Epithelial cell of prostate (primary cell): ENCODE measurements around the gene KIRREL1.

ENCODE experiments used
- DNase-seq: peaks from one replicate; pipeline ENCODE4 v3.0.0-alpha.2; 2011; ENCODE audit warnings: low read depth, low spot score
- H3K27ac ChIP-seq: fragments of 450-650 bp; 2 replicates; pipeline ENCODE4 v1.5.1; 2017; ENCODE audit warnings: mild to moderate bottlenecking

KIRREL1 gene

DNA sequence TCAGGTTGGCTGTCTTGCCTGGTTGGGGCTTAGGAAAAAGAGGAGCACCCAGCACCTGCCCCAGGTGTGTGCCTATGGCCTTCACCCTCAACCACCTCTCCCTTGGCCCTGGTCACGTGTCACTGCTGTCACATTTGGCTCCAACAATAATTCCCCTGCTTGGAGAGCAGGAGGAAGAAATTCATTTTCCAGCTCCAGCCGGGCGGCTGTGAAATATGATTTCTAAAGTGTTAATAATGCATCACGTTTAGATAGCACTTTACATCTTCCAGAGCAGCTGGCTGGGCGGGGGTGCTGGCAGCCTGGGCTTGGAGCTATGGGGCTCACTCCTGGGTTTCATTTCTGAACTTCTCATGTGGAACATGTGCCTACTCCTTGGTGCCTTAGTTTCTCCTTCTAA lies 63.1 kb downstream of the KIRREL1 start:
- DNase-seq = no peak
- H3K27ac ChIP-seq = no peak overlapping the region

DNA sequence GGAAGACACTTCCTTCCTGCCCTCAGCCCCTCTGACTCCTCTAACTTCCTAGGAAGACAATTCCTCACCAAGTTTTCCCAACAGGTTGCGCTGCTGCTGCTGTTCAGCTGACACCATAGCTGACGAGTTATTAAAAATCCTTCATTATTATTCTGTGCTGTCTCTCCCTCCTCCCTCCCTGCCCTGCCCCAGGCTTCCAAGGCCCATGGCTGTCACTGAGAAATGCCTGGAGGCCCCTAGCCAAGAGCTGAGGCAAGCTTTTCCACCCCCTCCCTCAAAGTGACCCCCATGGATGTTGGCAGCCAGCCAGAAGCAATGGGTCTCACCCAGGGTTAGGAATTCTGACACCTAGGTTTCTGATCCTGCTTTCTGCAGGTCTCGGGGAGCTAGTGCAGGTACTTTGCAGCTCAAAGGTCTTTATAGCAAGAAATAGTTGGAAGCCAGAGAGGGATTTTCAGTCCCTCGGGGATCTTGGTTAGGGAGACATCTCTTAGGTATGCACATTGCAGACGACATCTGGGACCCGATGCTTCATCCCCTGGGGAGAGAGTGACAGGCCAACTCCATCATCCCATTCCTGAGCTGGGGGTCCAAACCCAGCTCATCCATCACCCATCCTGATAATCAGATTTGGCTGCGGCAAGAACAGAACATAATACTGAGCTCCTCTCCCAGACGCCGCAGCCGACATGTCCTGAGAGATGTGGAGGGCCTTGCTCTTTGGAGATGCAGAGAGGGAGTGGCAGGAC lies 65.0 kb downstream of the KIRREL1 start:
- no peak overlapping the region for H3K27ac ChIP-seq
- DNase-seq = no peak

DNA sequence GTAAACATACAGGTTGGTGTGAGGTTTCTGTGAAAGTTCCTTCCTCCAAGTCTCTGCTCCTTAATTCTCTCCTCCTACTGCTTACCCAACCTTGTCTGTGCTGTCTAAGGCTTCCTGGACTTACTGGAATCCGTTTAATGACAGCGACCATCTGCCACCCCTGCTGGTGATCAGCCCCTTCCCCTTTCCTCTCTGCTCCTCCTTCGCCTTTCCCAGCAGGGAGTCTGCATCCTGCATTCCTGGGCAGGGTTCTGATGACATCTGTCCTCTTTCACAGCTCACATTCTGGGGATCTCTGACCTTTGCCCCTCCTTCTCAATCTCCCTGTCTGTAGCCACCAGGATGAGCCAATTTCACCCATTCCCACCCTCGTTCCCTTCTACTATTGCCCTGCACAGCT lies 66.5 kb downstream of the KIRREL1 start:
- no peak for DNase-seq
- no peak overlapping the region for H3K27ac ChIP-seq

DNA sequence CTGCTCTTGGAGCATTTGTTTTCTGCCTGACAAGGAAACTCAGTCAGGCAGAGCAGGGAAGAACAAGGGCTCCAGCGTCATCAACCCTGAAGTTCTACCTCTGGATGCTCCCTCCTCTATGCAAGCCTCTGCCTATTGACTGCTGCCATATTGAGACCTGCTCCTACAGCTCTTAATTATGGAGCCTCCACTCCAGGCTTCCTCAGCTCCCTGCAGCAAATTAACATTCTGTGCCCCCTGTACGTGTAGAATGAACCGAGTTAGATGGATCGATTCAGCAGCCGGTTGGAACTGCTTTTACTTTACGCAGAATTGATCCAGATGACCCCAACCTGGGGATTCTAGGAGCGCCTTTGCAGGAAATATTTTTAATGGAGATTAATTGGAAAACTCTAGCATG lies 68.7 kb downstream of the KIRREL1 start:
- no peak overlapping the region for H3K27ac ChIP-seq
- DNase-seq = no peak

DNA sequence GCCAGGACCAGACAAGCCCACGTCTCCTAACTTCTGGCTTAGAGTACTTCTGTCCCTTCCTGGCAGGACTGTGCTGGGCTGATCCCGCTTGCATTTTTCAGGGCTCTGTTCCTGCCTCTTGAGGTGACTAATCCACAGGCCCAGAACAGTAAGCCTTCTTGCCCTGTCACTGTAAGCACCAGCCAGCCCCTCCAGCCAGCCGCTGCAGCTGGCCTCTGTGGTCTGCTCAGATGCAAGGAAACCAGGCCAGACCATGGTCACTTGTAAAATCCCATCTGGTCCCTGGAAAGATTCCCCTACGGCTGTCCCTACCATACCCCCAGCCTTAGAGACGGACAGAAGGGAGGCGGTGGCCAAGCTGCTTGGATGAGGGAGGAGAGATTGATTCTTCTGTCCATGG lies 74.2 kb downstream of the KIRREL1 start:
- no peak overlapping the region for H3K27ac ChIP-seq
- no peak for DNase-seq

DNA sequence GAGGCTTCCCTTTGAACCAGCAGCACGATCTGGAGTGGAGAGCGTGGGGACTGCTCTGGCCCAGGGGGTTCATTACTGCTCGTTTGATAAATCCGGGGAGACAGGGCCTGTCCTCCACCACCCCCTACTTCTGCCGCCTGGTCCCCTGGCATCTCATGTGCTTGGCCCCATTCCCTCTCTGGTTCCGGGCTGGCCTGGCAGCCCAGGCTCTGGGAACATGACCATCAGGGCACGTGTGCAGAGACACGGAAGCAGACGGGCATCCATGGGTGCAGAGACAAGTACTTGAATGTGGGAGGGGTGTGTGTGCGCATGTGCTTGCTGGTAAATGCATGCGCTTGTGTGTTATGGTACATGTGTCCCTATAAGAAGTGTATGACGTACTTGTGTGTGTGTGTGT lies 75.5 kb downstream of the KIRREL1 start:
- no peak overlapping the region for H3K27ac ChIP-seq
- no peak for DNase-seq

DNA sequence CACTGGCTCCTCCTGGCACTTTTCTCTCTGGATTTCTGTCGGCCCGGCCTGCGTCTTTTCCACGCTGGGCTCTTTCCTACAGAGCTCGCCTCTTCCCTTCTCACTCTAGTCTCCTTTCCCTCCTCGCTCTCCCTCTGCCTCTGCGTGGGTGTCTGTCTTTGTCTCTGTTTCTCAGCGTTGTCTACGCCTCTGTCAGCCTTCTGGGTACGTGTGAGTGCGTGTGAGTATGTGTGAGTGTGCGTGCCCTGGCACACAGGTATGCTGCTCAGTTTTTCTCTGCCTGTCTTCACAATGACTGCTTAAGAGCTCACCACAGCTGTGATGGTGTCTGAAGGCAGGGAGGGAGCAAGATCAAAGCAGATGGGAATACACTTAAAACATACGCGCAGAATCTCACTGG lies 77.7 kb downstream of the KIRREL1 start:
- DNase-seq = no peak
- no peak overlapping the region for H3K27ac ChIP-seq

DNA sequence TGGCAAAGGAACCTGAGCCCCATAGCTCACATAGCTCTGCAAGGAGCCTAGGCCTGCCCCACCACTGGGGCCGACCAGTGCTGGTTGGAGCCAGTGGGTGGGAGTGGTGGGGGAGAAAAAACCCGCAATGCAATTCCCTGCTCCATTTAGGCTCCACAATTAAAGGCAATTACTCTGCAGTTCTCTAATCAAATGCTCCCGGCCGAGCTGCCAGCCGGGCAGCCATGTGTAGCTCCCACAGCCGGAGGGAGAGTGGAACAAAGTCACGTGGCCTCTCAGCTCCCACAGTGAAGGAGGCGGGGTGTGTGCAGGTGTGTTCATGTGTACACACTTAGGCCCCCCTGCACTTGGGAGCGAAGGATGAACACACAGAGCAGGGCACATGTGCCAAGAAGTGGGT lies 81.6 kb downstream of the KIRREL1 start:
- no peak overlapping the region for H3K27ac ChIP-seq

DNA sequence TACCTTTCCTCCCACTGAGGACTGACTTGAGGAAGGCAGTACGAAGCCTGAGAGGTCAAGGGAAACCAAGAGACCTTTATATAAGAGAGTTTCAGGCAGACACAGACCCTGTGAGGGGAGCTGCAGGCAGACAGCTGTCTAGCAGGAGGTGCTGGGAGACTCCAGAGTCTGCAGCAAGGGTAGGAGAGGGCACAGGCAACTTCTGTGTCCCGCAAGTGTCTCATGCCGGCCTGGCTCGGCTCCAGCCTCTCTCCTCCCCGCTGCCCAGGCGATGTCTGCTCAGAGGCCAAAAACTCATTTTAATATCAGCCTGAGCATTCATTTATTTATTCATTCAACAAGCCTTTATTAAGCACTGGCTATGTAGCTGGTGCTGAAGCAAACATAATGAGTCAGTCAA lies 83.0 kb downstream of the KIRREL1 start:
- no peak overlapping the region for H3K27ac ChIP-seq
- no peak for DNase-seq

More for the DNA sequence above, 81.6 kb downstream of the KIRREL1 start:
- no peak for DNase-seq

DNA sequence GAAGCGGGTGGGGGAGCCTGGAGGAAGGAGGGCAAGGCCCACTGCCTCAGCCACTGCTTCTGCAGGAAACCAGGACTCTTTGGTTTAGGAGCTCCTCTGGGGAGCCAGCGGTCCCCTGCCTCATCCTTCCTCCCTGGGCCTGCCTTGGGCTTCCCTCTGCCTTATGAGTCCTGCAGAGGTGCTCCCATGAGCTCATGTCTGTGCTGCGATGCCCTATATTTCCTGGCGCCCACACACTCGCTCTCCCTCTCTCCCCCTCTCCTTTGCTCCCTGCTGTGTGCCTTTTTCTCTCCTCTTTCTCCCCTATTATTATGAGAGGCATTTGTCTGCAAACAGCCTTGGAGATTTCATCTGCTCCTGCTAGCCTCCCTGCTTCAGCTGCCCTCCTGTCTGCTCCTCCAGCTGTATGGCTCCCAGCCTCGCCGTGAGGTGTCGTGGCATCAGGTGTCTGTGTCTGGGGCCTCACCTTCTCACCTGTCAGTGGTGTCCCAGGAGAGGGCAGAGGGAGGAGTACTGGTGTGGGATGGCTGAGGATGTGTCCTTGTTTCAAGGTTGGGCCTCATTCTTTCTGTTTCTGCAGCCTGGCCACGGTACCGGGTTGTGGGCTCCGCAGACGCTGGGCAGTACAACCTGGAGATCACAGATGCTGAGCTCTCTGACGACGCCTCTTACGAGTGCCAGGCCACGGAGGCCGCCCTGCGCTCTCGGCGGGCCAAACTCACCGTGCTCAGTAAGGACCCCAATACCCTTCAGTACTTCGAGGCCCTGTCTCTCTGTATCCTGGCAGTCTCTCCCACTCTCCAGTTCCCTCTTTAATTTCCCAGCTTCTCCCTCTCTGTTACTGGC lies 84.2 kb downstream of the KIRREL1 start:
- no peak overlapping the region for H3K27ac ChIP-seq
- DNase-seq = no peak

DNA sequence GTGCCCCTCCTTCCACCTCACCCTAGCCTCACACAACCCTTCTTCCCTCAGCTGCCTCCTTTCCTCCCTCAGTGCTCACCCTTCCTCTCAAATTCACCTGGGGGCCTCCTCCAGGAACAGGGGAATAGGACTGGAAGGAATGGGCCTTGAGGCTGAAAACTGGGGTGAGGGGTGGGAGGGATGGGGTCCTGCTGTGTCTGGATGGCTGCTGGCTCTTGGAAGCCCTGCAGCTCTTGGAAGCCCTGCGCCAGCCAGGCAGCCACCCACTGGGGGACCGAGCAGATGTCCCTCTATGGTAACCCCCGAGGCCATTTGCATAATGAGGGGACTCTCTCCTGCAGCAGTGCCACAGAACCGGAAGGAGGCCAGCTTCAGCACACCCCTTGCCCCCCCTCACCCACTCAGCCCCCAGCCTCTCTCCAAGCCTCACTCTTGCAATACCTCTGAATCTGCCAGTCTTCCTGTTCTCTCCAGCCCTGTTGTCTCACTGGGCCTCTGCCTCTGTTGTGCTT lies 85.2 kb downstream of the KIRREL1 start:
- H3K27ac ChIP-seq = no peak overlapping the region
- DNase-seq = no peak

DNA sequence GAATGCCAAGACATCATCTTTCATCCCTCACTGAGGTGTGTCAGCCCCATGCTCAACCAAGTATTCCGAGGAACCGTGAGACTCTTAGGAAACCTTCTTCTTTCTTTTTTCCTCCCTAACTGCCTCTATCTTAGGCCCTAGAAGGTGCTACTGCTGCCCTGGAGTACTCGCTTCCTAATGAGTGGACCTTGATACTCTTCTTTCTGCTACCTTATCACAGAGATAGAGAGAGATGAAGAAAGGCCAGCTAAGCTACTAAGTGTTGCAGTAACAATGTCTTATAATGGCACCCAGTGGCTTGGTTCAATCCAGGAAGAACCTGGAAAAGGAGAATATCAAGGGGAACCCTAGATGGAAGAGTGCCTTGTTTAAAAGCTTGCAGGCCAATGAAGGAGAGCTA lies 86.6 kb downstream of the KIRREL1 start:
- H3K27ac ChIP-seq = no peak overlapping the region
- DNase-seq = no peak

DNA sequence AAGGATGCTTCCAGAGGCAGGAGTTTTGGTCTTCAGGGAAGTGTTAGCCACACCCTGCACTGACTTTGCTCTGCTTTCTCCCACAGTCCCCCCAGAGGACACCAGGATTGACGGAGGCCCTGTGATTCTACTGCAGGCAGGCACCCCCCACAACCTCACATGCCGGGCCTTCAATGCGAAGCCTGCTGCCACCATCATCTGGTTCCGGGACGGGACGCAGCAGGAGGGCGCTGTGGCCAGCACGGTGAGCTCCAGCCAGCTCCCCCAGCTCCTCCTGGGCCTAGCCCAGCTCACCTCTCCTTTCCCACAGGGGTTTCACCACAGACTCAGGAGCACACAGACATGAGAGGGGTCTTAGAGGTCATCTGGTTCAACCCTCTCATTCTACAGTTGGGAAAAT lies 90.9 kb downstream of the KIRREL1 start:
- no peak overlapping the region for H3K27ac ChIP-seq
- DNase-seq = no peak

DNA sequence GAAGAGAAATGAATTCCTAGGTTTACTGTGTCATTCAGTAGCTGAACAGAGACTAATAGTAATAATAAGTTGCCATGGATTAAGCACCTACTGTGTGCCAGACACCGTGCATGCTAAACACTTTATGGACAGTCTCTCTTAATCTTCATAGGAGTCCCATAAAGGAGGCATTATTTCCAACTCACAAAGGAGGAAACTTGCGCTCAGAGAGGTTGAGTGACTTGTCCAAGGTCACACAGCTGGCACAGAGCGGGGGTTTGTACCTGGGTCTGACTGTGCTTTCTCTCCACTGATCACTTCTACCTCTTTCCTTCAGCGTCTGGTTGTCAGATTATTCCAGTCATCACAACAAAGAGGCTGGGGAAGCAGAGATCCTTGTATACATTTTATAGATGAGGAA lies 91.3 kb downstream of the KIRREL1 start:
- no peak for DNase-seq
- no peak overlapping the region for H3K27ac ChIP-seq

DNA sequence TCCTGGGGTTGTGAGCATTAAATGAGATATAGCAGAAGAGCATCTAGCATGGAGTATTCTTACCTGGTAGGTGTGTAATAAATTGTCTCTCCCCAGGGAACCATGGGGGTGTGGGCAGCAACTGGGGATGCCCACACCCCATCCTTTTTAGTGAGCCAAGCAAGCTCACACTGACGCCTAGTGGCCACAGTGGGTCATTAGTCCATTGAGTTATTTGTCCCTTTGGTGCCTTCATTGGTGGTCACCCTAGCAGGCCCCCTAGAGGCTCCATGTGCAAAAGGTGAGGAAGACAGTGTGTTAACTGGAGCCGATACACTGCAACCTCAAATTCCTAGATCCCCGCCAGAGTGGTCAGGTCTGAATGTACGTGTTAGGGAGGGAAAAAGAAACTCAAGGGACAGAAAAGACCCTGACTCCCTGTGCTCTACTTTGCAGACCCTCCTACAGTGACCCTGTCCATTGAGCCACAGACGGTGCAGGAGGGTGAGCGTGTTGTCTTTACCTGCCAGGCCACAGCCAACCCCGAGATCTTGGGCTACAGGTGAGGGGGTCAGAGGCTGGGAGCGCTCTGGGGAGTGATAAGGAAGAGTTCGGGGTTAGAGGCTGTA lies 94.0 kb downstream of the KIRREL1 start:
- DNase-seq = no peak
- no peak overlapping the region for H3K27ac ChIP-seq

DNA sequence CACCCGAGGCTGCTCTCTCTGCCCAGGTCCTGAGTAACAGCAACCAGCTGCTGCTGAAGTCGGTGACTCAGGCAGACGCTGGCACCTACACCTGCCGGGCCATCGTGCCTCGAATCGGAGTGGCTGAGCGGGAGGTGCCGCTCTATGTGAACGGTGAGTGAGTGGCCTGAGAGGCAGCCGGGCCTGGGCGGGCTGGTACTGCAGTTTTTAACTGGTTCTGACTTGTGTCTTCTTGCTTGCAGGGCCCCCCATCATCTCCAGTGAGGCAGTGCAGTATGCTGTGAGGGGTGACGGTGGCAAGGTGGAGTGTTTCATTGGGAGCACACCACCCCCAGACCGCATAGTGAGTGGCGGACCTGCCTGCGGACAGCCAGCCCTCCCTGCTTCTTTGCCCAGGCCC lies 96.0 kb downstream of the KIRREL1 start:
- H3K27ac ChIP-seq = no peak overlapping the region
- no peak for DNase-seq

DNA sequence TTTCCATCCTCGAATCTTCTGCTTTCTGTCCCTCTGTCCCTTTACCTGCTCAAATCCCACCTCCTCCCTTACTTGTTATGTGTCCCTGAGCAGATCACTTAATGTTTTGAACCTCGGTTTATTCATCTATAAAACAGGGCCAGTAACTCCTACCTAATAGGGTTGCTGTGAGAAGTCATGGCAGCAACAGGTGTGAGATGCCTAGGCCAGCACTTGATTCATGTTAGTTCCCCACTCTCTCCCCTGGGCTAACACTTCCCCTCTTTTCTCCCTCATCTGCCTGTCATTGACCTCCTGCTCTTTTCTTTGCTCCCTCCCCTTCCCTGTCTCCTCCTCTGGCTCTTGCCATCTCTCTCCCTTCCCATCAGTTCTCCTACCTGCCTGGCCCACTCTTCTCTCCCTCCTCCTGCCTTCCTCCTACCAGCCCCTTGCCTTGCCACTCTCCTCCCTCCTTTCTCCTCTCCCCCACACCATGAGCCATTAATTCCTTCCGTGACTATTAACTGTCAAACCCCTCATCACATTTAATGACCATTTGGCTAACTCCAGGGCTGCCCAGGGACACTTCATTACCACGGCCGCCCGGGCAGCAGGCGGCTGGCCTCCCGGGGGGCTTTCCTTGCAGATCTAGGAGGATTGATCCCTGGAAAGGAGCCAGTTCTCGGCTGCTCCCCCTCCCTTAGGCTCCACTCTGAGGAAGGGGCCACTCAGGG lies 96.6 kb downstream of the KIRREL1 start:
- no peak for DNase-seq
- H3K27ac ChIP-seq = no peak overlapping the region

DNA sequence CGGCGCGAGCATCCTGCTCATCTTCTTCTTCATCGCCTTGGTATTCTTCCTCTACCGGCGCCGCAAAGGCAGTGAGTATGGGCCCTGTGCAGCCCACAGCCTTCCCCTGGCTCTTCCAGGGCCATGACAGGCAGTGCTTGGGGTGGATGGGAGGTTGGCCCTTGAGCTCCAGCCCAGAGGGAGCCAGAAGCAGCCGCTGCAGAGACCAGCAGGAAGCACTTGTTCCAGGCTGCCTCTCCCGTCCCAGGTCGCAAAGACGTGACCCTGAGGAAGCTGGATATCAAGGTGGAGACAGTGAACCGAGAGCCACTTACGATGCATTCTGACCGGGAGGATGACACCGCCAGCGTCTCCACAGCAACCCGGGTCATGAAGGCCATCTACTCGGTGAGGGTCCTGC lies 99.9 kb downstream of the KIRREL1 start:
- no peak overlapping the region for H3K27ac ChIP-seq

DNA sequence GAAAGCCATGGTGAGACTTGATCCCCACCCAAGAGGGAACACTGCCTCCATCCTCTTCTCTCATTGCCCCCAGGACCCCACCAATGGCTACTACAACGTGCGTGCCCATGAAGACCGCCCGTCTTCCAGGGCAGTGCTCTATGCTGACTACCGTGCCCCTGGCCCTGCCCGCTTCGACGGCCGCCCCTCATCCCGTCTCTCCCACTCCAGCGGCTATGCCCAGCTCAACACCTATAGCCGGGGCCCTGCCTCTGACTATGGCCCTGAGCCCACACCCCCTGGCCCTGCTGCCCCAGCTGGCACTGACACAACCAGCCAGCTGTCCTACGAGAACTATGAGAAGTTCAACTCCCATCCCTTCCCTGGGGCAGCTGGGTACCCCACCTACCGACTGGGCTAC lies 101.1 kb downstream of the KIRREL1 start:
- no peak for DNase-seq
- H3K27ac ChIP-seq = no peak overlapping the region

More for the DNA sequence above, 99.9 kb downstream of the KIRREL1 start:
- DNase-seq = no peak

DNA sequence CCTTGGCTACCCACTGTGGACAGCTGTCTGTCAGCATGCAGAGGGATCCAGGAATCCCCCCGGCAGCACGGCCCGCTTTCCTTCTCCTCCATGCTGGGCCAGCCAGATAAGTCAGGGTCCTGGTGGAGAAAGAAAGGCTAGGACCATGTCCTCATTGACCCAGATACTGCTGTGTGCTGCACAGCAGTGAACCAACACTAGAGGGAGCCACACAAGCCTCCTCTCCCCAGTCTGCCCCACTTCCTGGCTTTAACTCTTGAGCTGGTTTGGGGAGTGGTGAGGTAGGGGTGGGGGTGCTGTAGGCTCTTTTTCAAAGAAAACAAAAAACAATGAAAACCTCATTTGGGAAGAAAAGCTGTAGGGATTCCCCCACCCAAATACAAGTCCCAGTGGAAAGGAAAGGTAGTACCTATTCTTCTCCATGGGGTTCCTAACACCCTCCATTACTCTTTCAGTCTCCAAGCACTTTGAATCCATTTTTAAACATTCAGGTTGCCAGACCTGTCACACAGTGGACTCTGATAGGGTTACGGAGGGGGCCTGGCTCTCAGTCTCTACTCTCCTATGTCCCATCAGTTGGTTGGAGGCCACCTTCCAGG lies 102.4 kb downstream of the KIRREL1 start:
- no peak for DNase-seq
- H3K27ac ChIP-seq = no peak overlapping the region
